Naive thymus-derived CD8-positive, alpha-beta T cell (primary cell): ENCODE data around the gene GIMAP7. TPM values are rescaled to one million over a fixed set of nuclear protein-coding genes. Genes with fewer than 3 reads are reported as not detected.
A peak's percentile ranks its signal among the peaks of the same experiment; 100 is the strongest.

Source experiments
- ATAC-seq, 2 donors: fragments of 150-1000 bp; cut with Tn5 transposase in 1 of 2; sonication (Bioruptor Pico), chemical (Tn5 transposase) in 1 of 2; 1 replicate in 1 of 2; 2 replicates in 1 of 2; pipeline ENCODE4 v1.10.0; 2021; ENCODE audit warnings: mild to moderate bottlenecking in 2 of 2, moderate library complexity in 2 of 2
- POLR2A ChIA-PET: fragments of 350-600 bp; sonication (Branson Sonifier 250); formaldehyde crosslinking; loops from one replicate; lab custom pipeline; 2021; ENCODE audit warnings: antibody characterized with exemption; lab: Charles Lee
- DNase-seq, 10 donors: peaks; one replicate each; pipeline versions ENCODE4 v3.0.0 to v3.0.0-alpha.2; 2020 to 2022
- H3K27ac Mint-ChIP-seq, 10 donors: one replicate each; pipeline ENCODE4 v1.8.0; 2020 to 2022; ENCODE audit warnings: mild to moderate bottlenecking in 10 of 10, mixed read lengths in 10 of 10, moderate library complexity in 4 of 10, inconsistent platforms in 1 of 10
- H3K27me3 Mint-ChIP-seq, 5 donors: one replicate each; pipeline ENCODE4 v1.8.0; 2021 to 2022; ENCODE audit warnings: mixed read lengths in 5 of 5
- H3K36me3 Mint-ChIP-seq, 3 donors: one replicate each; pipeline ENCODE4 v1.8.0; 2020 to 2022; ENCODE audit warnings: mixed read lengths in 3 of 3, mild to moderate bottlenecking in 2 of 3, inconsistent platforms in 1 of 3
- H3K4me1 Mint-ChIP-seq, 4 donors: one replicate each; pipeline ENCODE4 v1.8.0; 2021 to 2022; ENCODE audit warnings: mixed read lengths in 4 of 4
- H3K4me3 Mint-ChIP-seq, 10 donors: one replicate each; pipeline ENCODE4 v1.8.0; 2020 to 2022; ENCODE audit warnings: mild to moderate bottlenecking in 10 of 10, mixed read lengths in 10 of 10, moderate library complexity in 6 of 10, inconsistent platforms in 1 of 10
- H3K9me3 Mint-ChIP-seq, 9 donors: one replicate each; pipeline ENCODE4 v1.8.0; 2020 to 2022; ENCODE audit warnings: mixed read lengths in 9 of 9, mild to moderate bottlenecking in 3 of 9, inconsistent platforms in 1 of 9, moderate library complexity in 1 of 9
- polyA plus RNA-seq, 3 donors: library from polyadenylated mRNA; unstranded; fragments of 300-500 nt; fragmentation: Illumina TruSeq; gene quantifications; one replicate each; pipeline ENCODE4 v1.2.3, GENCODE V29; 2021
- total RNA-seq, 8 experiments: library from RNA in 2 of 8; stranded (reverse) in 2 of 8; gene quantifications; one replicate each; pipeline ENCODE4 v1.2.3 and lab custom pipeline; 2021 to 2026

GIMAP7 gene
- total and polyA plus RNA-seq, 5 experiments from 2014 or later, result 367 to 821 (median 451) TPM

DNA sequence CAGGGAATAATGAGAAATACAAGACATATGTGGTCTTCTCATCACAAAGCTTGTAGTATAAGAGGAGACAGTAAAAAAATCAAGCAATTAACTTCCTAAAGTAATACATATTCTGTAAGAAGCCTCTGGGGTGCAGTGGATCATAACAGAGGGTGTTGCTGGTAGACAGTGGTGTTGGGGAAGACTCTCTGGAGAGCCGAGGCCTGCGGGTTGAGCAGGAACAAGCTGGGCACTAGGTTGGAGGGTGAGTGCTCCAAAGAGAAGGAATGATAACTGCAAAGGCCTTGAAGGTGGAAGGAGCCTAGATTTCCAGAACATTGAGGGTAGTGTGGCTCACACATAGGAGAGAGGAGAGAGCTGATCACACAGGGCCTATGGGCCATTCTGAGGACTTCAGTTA, 54.0 kb downstream of the GIMAP7 start:
- Mint-ChIP-seq H3K27ac (peak overlapping the region; percentile 95 to 99 (median 97)), H3K27me3 (no peaks in the 10 kb centered on the region), H3K4me3 (peak overlapping the region; percentile 83 to 100 (median 99)), H3K36me3 (peaks cover 53 to 60% (median 58%) of the 10 kb centered on the region in 3 donors), H3K9me3 (peaks cover 11 to 54% (median 22%) of the 10 kb centered on the region in 9 donors), H3K4me1 (peaks cover 31 to 81% (median 74%) of the 10 kb centered on the region in 4 donors)
- DNase-seq (peak in 6 of 10 donors; percentile 10 to 72 (median 48)), ATAC-seq (peak; percentile 53 to 70)
- POLR2A ChIA-PET, result interaction anchor here (0.7 to 14.5 kb wide), 35 partner anchors 13 to 190 kb away, joined by 3 to 550 read pairs (median 15); partner anchors contain the start of genes GIMAP1, GIMAP2, GIMAP5 and GIMAP6

GRCh38 chr7:150569245-150569955, 54.7 kb downstream of the GIMAP7 start:
- H3K4me1 Mint-ChIP-seq, result peaks cover 25 to 76% (median 67%) of the 10 kb centered on the region in 4 donors
- ATAC-seq (no peak), DNase-seq (no peak)
- H3K4me3 Mint-ChIP-seq, result peak overlapping the region; percentile 83 to 100 (median 99)
- peaks cover 57 to 65% (median 63%) of the 10 kb centered on the region in 3 donors for H3K36me3 Mint-ChIP-seq
- POLR2A ChIA-PET, result interaction anchor here (0.5 to 14.5 kb wide), 39 partner anchors 9 to 190 kb away, joined by 3 to 550 read pairs (median 11); partner anchors contain the start of genes GIMAP1, GIMAP2, GIMAP5 and GIMAP6
- H3K9me3 Mint-ChIP-seq, result peaks cover 11 to 59% (median 27%) of the 10 kb centered on the region in 9 donors
- peak overlapping the region; percentile 95 to 99 (median 97) for H3K27ac Mint-ChIP-seq
- no peaks in the 10 kb centered on the region for H3K27me3 Mint-ChIP-seq

Other genes with a start within 250 kb of the GIMAP7 start
- gene LRRC61, start 191.5 kb upstream of the GIMAP7 start, total RNA-seq, result 10 to 100 TPM; 13.8 to 16.0 TPM
- 10 to 100 TPM; 17.8 to 34.3 (median 33.5) TPM for gene LRRC61, start 191.5 kb upstream of the GIMAP7 start, polyA plus RNA-seq
- 10 to 100 TPM in 1 of 2 experiments, 1 to 10 TPM in 1; 9.8 to 12.8 TPM for gene ACTR3C, start 191.3 kb upstream of the GIMAP7 start, total RNA-seq
- 1 to 10 TPM; 2.1 to 4.6 (median 3.5) TPM for gene ACTR3C, start 191.3 kb upstream of the GIMAP7 start, polyA plus RNA-seq
- under 1 TPM in 1 of 2 experiments, not detected in 1; 0.29 TPM for gene RARRES2, start 173.2 kb upstream of the GIMAP7 start, total RNA-seq
- gene RARRES2, start 173.2 kb upstream of the GIMAP7 start, polyA plus RNA-seq, result not detected
- gene REPIN1, start 146.1 kb upstream of the GIMAP7 start, total RNA-seq, result 100 to 1,000 TPM; 104 to 108 TPM
- 10 to 100 TPM; 39.8 to 73.0 (median 49.8) TPM for gene REPIN1, start 146.1 kb upstream of the GIMAP7 start, polyA plus RNA-seq
- 1 to 10 TPM; 5.6 to 5.9 TPM for gene ZNF775, start 135.5 kb upstream of the GIMAP7 start, total RNA-seq
- gene ZNF775, start 135.5 kb upstream of the GIMAP7 start, polyA plus RNA-seq, result 1 to 10 TPM; 1.5 to 7.6 (median 3.1) TPM
- 10 to 100 TPM; 66.8 to 68.0 TPM for gene GIMAP8, start 64.2 kb upstream of the GIMAP7 start, total RNA-seq
- 10 to 100 TPM; 18.9 to 38.9 (median 25.9) TPM for gene GIMAP8, start 64.2 kb upstream of the GIMAP7 start, polyA plus RNA-seq
- gene GIMAP4, start 52.5 kb downstream of the GIMAP7 start, total RNA-seq, result 100 to 1,000 TPM; 381 to 403 TPM
- 100 to 1,000 TPM; 233 to 526 (median 341) TPM for gene GIMAP4, start 52.5 kb downstream of the GIMAP7 start, polyA plus RNA-seq
- 100 to 1,000 TPM; 213 to 216 TPM for gene GIMAP6, start 117.5 kb downstream of the GIMAP7 start, total RNA-seq
- 100 to 1,000 TPM; 115 to 173 (median 121) TPM for gene GIMAP6, start 117.5 kb downstream of the GIMAP7 start, polyA plus RNA-seq
- 100 to 1,000 TPM; 231 to 238 TPM for gene GIMAP2, start 170.8 kb downstream of the GIMAP7 start, total RNA-seq
- gene GIMAP2, start 170.8 kb downstream of the GIMAP7 start, polyA plus RNA-seq, result 100 to 1,000 TPM in 1 of 3 donors, 10 to 100 TPM in 2; 89.3 to 102 (median 93.8) TPM
- 100 to 1,000 TPM; 119 TPM for gene GIMAP1, start 201.7 kb downstream of the GIMAP7 start, total RNA-seq
- gene GIMAP1, start 201.7 kb downstream of the GIMAP7 start, polyA plus RNA-seq, result 10 to 100 TPM; 48.0 to 87.4 (median 67.1) TPM
- gene GIMAP5, start 222.5 kb downstream of the GIMAP7 start, total RNA-seq, result 100 to 1,000 TPM; 342 to 364 TPM
- 100 to 1,000 TPM; 320 to 506 (median 401) TPM for gene GIMAP5, start 222.5 kb downstream of the GIMAP7 start, polyA plus RNA-seq